NB4 (cell line): Measurements from ENCODE around the gene SEMA3B.

Source experiments
- DNase-seq: peaks from one replicate; pipeline ENCODE4 v3.0.0; 2010; ENCODE audit warnings: low read depth
- H3K4me3 ChIP-seq: one replicate; pipeline ENCODE4 v1.5.1; 2011; ENCODE audit warnings: mild to moderate bottlenecking, low read depth, low read length, moderate library complexity
- CTCF ChIP-seq: IDR thresholded peaks from one replicate; pipeline ENCODE4 v1.5.1; 2012; ENCODE audit warnings: low read depth, low read length
- MYC ChIP-seq: IDR thresholded peaks from 2 replicates; pipeline ENCODE4 v1.6.1; 2011; ENCODE audit warnings: low read depth, low read length
- POLR2A ChIP-seq: IDR thresholded peaks from 2 replicates; pipeline ENCODE4 v1.6.1; 2011; ENCODE audit warnings: mild to moderate bottlenecking; ENCODE audit not compliant: insufficient read length; ENCODE audit errors: extremely low read depth
- TF ChIP-seq, protein P1 (sequence below): IDR thresholded peaks from 2 replicates; pipeline ENCODE4 v1.6.1; 2011; ENCODE audit warnings: low read depth, low read length

The SEMA3B gene

GRCh38 chr3:50323614-50324199, 54.8 kb downstream of the SEMA3B start:
- TF ChIP-seq, protein P1, sequence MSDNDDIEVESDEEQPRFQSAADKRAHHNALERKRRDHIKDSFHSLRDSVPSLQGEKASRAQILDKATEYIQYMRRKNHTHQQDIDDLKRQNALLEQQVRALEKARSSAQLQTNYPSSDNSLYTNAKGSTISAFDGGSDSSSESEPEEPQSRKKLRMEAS = no peak
- TF ChIP-seq CTCF = no peak
- no peak for TF ChIP-seq MYC
- no peak for TF ChIP-seq POLR2A
- H3K4me3 ChIP-seq = no peak overlapping the region
- no peak for DNase-seq

DNA sequence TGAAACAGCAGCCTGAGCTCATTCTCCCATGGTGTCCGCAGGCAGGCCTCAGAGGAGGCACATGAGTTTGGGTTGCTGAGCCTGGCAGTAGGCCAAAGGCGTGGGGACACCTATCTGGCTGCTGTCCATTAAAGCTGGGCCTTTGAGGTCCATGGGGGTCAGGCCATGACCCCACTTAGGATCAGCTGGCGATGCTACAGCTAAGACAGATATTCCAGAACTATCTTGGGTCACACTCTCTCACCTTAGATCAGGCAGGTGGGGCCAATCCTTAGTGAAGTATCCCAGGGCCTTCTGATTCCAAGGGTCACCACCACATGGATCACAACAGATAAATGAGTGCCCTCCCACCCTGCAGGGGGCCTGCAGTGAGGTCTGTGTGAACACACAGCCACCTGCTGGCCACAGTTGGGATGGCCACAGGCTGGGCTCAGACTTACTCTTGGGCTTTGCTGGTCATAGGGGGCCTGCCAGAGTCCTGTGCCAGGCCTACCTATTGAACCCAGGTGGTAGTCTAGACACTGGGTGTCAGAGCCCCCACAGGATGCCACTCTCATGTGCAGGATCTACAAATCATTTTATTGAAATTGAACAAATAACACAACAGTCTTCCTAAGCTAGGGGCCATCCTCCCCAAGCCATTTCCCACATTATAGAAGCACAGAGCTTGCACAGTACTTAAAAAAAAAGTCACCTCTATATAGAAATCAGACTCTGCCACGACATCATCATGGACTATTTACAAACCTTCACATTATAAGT, 55.6 kb downstream of the SEMA3B start:
- no peak overlapping the region for H3K4me3 ChIP-seq
- TF ChIP-seq, protein P1 = peak; percentile 51
- TF ChIP-seq POLR2A = no peak
- peak; percentile 84 for TF ChIP-seq CTCF
- TF ChIP-seq MYC = peak; percentile 30; the same call in 1 of the 2 replicates
- DNase-seq = peak; percentile 80

GRCh38 chr3:50325113-50325480, 56.1 kb downstream of the SEMA3B start:
- TF ChIP-seq POLR2A (no peak), MYC (no peak), CTCF (no peak)
- TF ChIP-seq, protein P1 = no peak
- no peak overlapping the region for H3K4me3 ChIP-seq
- no peak for DNase-seq

GRCh38 chr3:50325497-50326181, 56.7 kb downstream of the SEMA3B start:
- H3K4me3 ChIP-seq = no peak overlapping the region
- TF ChIP-seq, protein P1 = no peak
- TF ChIP-seq CTCF (no peak), MYC (no peak)
- no peak for DNase-seq

DNA sequence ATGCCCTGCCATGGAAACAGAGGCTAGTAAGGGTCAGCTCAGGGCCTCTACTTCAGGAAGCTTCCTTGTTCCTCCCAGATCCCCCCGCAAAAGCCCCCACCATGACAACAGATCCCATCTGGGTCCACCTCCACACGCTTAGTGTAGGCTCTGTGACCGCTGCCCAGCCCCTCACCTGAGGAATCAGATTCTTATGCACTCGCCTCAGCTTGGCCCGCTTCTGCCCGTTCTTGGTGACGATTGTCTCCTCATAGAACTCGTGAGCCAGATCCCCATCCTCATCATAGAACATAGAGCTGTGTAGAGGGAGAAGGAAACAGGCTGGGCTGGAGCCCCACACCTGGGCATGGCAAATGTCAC, 57.2 kb downstream of the SEMA3B start:
- no peak overlapping the region for H3K4me3 ChIP-seq
- no peak for DNase-seq
- TF ChIP-seq MYC (no peak), CTCF (no peak), POLR2A (no peak)
- TF ChIP-seq, protein P1 = no peak
